Tibial nerve (tissue), 4 donors: ENCODE data around the gene PAX1. TPM values are rescaled to one million over a fixed set of nuclear protein-coding genes. Genes with fewer than 3 reads are reported as not detected.

ENCODE experiments used
- DNase-seq, 2 donors: peaks; one replicate each; pipeline ENCODE4 v3.0.0-alpha.2; 2019; ENCODE audit warnings: low spot score in 2 of 2
- H3K27ac ChIP-seq, 4 donors: fragments of 200-600 bp; sonication (generic) in 3 of 4; one replicate each; pipeline ENCODE4 v1.5.1; 2017 to 2019; ENCODE audit warnings: mild to moderate bottlenecking in 1 of 4
- H3K27me3 ChIP-seq, 2 donors: fragments of 200-600 bp; sonication (generic) in 1 of 2; one replicate each; pipeline versions ENCODE4 v1.5.1 to v1.6.0; 2017 to 2019
- H3K36me3 ChIP-seq, 3 donors: fragments of 200-600 bp; sonication (generic); one replicate each; pipeline ENCODE4 v1.5.1; 2018 to 2019
- H3K4me1 ChIP-seq, 4 donors: fragments of 200-600 bp; sonication (generic) in 3 of 4; one replicate each; pipeline ENCODE4 v1.5.1; 2017 to 2019
- H3K4me3 ChIP-seq, 4 donors: fragments of 200-600 bp; sonication (generic) in 3 of 4; one replicate each; pipeline ENCODE4 v1.5.1; 2017 to 2019; ENCODE audit warnings: mild to moderate bottlenecking in 1 of 4, moderate library complexity in 1 of 4
- H3K9me3 ChIP-seq, 4 donors: fragments of 200-600 bp; sonication (generic) in 3 of 4; one replicate each; pipeline ENCODE4 v1.5.1; 2017 to 2019
- EP300 ChIP-seq, 2 donors: sonication (generic); formaldehyde crosslinking; IDR thresholded peaks; one replicate each; pipeline ENCODE4 v1.6.1; 2017; ENCODE audit warnings: antibody characterized with exemption in 2 of 2, mild to moderate bottlenecking in 1 of 2
- POLR2A ChIP-seq, 2 donors: fragments of 450-650 bp; IDR thresholded peaks; one replicate each; pipeline ENCODE4 v1.6.1; 2017; ENCODE audit warnings: antibody characterized with exemption in 2 of 2, mild to moderate bottlenecking in 2 of 2, moderate library complexity in 2 of 2
- WGBS, 2 donors: methylation state at CpG; one replicate each; pipeline ENCODE4 v1.1.5; 2018; 5-methylcytosine and 5-hydroxymethylcytosine counted together
- total RNA-seq, 4 donors: library from RNA; depleted of rRNA; stranded (reverse); fragments of >200 nt; gene quantifications; one replicate each; pipeline ENCODE4 v1.1.0, GENCODE V29; 2016
- TF ChIP-seq, protein P1 (sequence below), 5 experiments: fragments of 200-600 bp in 3 of 5; fragments of 450-650 bp in 2 of 5; sonication (generic) in 3 of 5; IDR thresholded peaks; one replicate each; pipeline ENCODE4 v1.5.1; 2016 to 2019; ENCODE audit warnings: antibody characterized with exemption in 5 of 5, mild to moderate bottlenecking in 3 of 5, moderate library complexity in 2 of 5

The PAX1 gene
- total RNA-seq, 4 donors from 2014 or later, result not detected

DNA sequence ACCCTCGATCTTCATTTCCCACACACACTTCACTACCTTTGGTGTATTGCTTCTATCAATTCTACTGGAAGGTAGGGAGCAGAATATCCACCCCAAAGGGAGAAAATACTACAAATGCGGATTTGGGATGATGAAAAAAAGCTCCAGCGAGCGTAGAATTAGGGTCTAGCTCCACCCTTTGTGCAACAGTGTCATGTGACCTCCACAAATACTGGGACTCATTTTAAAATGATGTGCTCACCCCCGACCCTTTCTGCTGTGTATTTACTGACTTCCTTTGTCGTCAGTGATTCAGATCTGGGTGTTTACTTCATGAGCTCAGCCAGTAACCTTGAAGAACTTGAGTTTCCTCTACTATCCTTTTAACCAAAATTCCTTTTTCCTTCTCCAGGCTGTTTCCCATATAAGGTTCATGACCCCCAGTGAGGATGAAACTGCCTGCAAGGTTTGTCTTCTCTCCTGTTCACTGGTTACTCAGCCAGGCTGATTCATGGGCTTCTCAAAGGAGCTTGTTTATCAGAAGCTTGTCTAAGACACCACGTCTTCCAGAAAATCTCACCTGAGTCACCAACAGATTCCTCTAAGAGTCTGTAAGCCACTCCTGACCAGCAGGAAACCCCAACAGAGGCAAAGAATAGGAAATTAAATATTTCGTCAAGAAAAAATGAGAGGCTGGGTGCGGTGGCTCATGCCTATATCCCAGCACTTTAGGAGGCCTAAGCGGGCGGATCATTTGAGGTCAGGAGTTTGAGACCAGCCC is 39.6 kb upstream of the PAX1 start:
- TF ChIP-seq POLR2A (IDR thresholded peaks at IDR 0.05), result no peak
- no peak for TF ChIP-seq EP300 (IDR thresholded peaks at IDR 0.05)
- TF ChIP-seq, protein P1, sequence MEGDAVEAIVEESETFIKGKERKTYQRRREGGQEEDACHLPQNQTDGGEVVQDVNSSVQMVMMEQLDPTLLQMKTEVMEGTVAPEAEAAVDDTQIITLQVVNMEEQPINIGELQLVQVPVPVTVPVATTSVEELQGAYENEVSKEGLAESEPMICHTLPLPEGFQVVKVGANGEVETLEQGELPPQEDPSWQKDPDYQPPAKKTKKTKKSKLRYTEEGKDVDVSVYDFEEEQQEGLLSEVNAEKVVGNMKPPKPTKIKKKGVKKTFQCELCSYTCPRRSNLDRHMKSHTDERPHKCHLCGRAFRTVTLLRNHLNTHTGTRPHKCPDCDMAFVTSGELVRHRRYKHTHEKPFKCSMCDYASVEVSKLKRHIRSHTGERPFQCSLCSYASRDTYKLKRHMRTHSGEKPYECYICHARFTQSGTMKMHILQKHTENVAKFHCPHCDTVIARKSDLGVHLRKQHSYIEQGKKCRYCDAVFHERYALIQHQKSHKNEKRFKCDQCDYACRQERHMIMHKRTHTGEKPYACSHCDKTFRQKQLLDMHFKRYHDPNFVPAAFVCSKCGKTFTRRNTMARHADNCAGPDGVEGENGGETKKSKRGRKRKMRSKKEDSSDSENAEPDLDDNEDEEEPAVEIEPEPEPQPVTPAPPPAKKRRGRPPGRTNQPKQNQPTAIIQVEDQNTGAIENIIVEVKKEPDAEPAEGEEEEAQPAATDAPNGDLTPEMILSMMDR (IDR thresholded peaks at IDR 0.05), result no peak
- no peaks in the 10 kb centered on the region for H3K4me1 ChIP-seq
- no peaks in the 10 kb centered on the region for H3K36me3 ChIP-seq
- no peaks in the 10 kb centered on the region for H3K27me3 ChIP-seq
- no peak overlapping the region for H3K27ac ChIP-seq
- 74 to 80% methylated on average over 11 of the region's 11 CpGs for WGBS, 2 donors
- no peak for DNase-seq
- H3K4me3 ChIP-seq, result no peak overlapping the region
- peaks cover 0 to 5% (median 0%) of the 10 kb centered on the region in 4 donors for H3K9me3 ChIP-seq

DNA sequence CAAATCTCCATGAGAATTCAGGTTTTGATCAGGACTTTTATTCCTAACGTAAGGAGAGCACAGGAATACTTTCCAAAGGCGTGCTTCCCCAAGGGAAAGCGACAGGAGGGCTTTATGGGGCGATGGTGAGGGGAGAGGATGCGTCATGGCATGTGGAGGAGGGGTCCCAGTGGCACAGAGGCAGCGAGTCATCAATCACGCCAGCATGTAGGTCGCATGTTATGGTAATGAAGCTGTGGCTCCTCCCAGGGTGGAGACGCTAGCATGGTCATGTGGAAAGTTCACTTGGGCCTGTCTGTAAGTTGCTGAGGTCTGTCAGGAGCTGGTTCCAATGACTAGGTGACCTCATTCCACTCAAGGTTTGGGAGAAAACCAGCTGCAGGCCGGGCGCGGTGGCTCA is 35.3 kb upstream of the PAX1 start:
- H3K4me3 ChIP-seq, result no peak overlapping the region
- H3K9me3 ChIP-seq, result peaks cover 0 to 14% (median 0%) of the 10 kb centered on the region in 4 donors
- H3K27me3 ChIP-seq, result no peaks in the 10 kb centered on the region
- WGBS, 2 donors, result 82 to 84% methylated on average over 12 of the region's 12 CpGs
- DNase-seq, result no peak
- no peak for TF ChIP-seq EP300 (IDR thresholded peaks at IDR 0.05)
- no peak for TF ChIP-seq POLR2A (IDR thresholded peaks at IDR 0.05)
- TF ChIP-seq, protein P1 (IDR thresholded peaks at IDR 0.05), result no peak
- no peaks in the 10 kb centered on the region for H3K36me3 ChIP-seq
- no peaks in the 10 kb centered on the region for H3K4me1 ChIP-seq
- H3K27ac ChIP-seq, result no peak overlapping the region

GRCh38 chr20:21670981-21671380 is 34.5 kb upstream of the PAX1 start:
- H3K27me3 ChIP-seq, result no peaks in the 10 kb centered on the region
- no peak overlapping the region for H3K27ac ChIP-seq
- H3K9me3 ChIP-seq, result peaks cover 0 to 18% (median 0%) of the 10 kb centered on the region in 4 donors
- TF ChIP-seq EP300 (IDR thresholded peaks at IDR 0.05) (no peak), POLR2A (IDR thresholded peaks at IDR 0.05) (no peak)
- TF ChIP-seq, protein P1 (IDR thresholded peaks at IDR 0.05), result no peak
- no peaks in the 10 kb centered on the region for H3K4me1 ChIP-seq
- WGBS, 2 donors, result 84 to 91% methylated on average over 1 of the region's 1 CpG
- H3K4me3 ChIP-seq, result no peak overlapping the region
- no peaks in the 10 kb centered on the region for H3K36me3 ChIP-seq
- no peak for DNase-seq

DNA sequence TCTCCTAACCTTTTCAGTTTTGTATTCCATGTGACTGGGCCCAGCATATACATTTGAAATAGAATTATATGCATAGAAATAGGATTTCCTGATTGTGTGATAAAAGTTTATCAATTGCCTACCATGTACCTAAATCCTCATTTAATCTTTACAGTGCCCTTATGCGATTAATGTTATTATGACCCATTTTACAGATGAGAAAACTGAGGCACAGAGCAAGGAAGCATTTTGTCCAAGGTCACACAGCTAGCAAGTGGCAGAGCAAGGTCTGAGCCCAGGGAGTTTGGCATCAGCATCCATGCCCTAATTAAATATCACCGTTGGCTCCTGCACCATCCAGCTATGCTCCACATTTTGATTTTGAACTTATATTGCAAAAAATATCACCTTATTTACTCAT is 28.2 kb upstream of the PAX1 start:
- WGBS, 2 donors, result 94 to 99% methylated on average over 2 of the region's 2 CpGs
- TF ChIP-seq, protein P1 (IDR thresholded peaks at IDR 0.05), result no peak
- TF ChIP-seq POLR2A (IDR thresholded peaks at IDR 0.05), result no peak
- no peak for TF ChIP-seq EP300 (IDR thresholded peaks at IDR 0.05)
- DNase-seq, result no peak
- H3K36me3 ChIP-seq, result no peaks in the 10 kb centered on the region
- H3K4me3 ChIP-seq, result no peak overlapping the region
- H3K4me1 ChIP-seq, result no peaks in the 10 kb centered on the region
- no peak overlapping the region for H3K27ac ChIP-seq
- no peaks in the 10 kb centered on the region for H3K27me3 ChIP-seq
- H3K9me3 ChIP-seq, result peaks cover 0 to 13% (median 0%) of the 10 kb centered on the region in 4 donors

DNA sequence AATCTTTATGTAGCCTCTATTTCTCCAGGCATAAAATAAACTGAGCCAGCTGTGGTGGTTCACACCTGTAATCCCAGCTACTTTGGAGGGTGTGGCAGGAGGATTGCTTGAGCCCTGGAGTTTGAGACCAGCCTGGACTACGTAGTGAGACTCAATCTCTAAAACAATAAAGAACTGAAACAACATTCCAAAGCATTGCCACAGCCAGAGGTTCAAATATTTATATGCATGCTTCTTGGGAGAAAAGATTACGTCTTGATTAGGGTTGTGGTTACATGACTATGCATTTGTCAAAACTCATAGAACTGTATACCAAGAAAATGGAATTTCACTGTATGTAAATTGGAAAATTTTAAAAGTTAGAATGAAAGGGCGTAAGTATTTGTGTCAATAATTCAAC is 27.7 kb upstream of the PAX1 start:
- Histone ChIP-seq H3K4me3 (no peak overlapping the region), H3K27me3 (no peaks in the 10 kb centered on the region), H3K4me1 (no peaks in the 10 kb centered on the region), H3K9me3 (peaks cover 0 to 13% (median 0%) of the 10 kb centered on the region in 4 donors), H3K27ac (no peak overlapping the region), H3K36me3 (no peaks in the 10 kb centered on the region)
- no peak for DNase-seq
- WGBS, 2 donors, result 46 to 48% methylated on average over 3 of the region's 3 CpGs
- TF ChIP-seq POLR2A (IDR thresholded peaks at IDR 0.05), result no peak
